ENCODE data around the gene NLRP7. TPM values are rescaled to one million over a fixed set of nuclear protein-coding genes. Genes with fewer than 3 reads are reported as not detected.

The NLRP7 gene
- total RNA-seq, 1 experiment from 2014 or later: 1.1 TPM

- Histone ChIP-seq H4K8ac (replicated peaks; ENCODE audit: insufficient read length, low read depth, low read length) (no peak overlapping the region), H2BK20ac (ENCODE audit: low read depth, low read length, poor library complexity, severe bottlenecking) (no peak overlapping the region), H3T11ph (ENCODE audit: low read length) (no peak overlapping the region), H2BK120ac (ENCODE audit: low read depth, low read length, poor library complexity, severe bottlenecking) (no peak overlapping the region), H4K5ac (ENCODE audit: insufficient read length, low read depth, low read length) (no peak overlapping the region), H3K4me2 (ENCODE audit: insufficient read depth, insufficient read length, low read length) (no peak overlapping the region), H3K56ac (ENCODE audit: insufficient read length, low read depth, low read length) (no peak overlapping the region), H3K9ac (ENCODE audit: extremely low read depth, insufficient read length, low read length) (no peak overlapping the region), H3K23ac (ENCODE audit: insufficient read length, low read depth, low read length) (no peak overlapping the region), H2BK5ac (ENCODE audit: insufficient read length, low read length) (no peak overlapping the region), H3K27ac (ENCODE audit: insufficient read length, low read depth, low read length) (no peak overlapping the region), H2AFZ (ENCODE audit: low read length) (no peak overlapping the region), H3K14ac (ENCODE audit: insufficient read depth, low read length) (no peak overlapping the region), H3K4me1 (ENCODE audit: insufficient read depth, low read length) (no peaks in the 10 kb centered on the region), H2AK5ac (ENCODE audit: insufficient read length, low read length) (no peak overlapping the region), H4K20me1 (ENCODE audit: control insufficient read depth, insufficient read depth, insufficient read length) (no peaks in the 10 kb centered on the region), H3K27me3 (ENCODE audit: insufficient read depth, low read length) (no peaks in the 10 kb centered on the region), H4K91ac (ENCODE audit: insufficient read length, low read depth, low read length) (no peak overlapping the region), H3K79me1 (ENCODE audit: insufficient read depth, low read depth, low read length, poor library complexity, severe bottlenecking) (no peaks in the 10 kb centered on the region), H3K9me3 (ENCODE audit: control insufficient read depth, low read depth, low read length) (peaks cover 4% of the 10 kb centered on the region), H3K23me2 (ENCODE audit: insufficient read length, low read depth, low read length, poor library complexity, severe bottlenecking) (no peaks in the 10 kb centered on the region), H2BK12ac (ENCODE audit: insufficient read length, low read depth, low read length) (no peak overlapping the region), H3K4ac (ENCODE audit: low read depth, low read length) (no peak overlapping the region), H3K79me2 (ENCODE audit: insufficient read depth, low read length) (no peaks in the 10 kb centered on the region), H2BK15ac (ENCODE audit: low read depth, low read length) (no peak overlapping the region), H3K18ac (ENCODE audit: insufficient read length, low read depth, low read length) (no peak overlapping the region)
- H3K27ac Mint-ChIP-seq: no peak overlapping the region
- WGBS (ENCODE audit: extremely low coverage, insufficient read length, low lambda C conversion rate): no CpG with 5 or more reads among the region's 9 CpGs
- TF ChIP-seq CTCF (conservative IDR thresholded peaks at IDR 0.05): no peak
- peaks cover 3% of the 10 kb centered on the region for H3K27me3 Mint-ChIP-seq (ENCODE audit: low read depth)
- H3K4me1 Mint-ChIP-seq: 0 out of 4 replicates have a peak, but pooled peaks cover 0 to 4% of the 10 kb centered on the region in 2 experiments
- peaks cover 25 to 88% of the 10 kb centered on the region in 2 experiments for H3K9me3 Mint-ChIP-seq
- H3K4me3 Mint-ChIP-seq: no peak overlapping the region; a peak in 1 of 5 replicates
- H3K36me3 Mint-ChIP-seq (ENCODE audit: insufficient read depth in 1 of 3, low read depth in 3 of 3): peaks cover 3 to 7% (median 4%) of the 10 kb centered on the region in 3 experiments; a peak in 5 of 7 replicates
- DNase-seq: no peak
These were observed 24.1 kb downstream of the NLRP7 start for GRCh38 chr19:54923276-54923675.
